ENCODE results near the gene MSL2.
A peak's percentile ranks its signal among the peaks of the same experiment; 100 is the strongest.

The MSL2 gene

DNA sequence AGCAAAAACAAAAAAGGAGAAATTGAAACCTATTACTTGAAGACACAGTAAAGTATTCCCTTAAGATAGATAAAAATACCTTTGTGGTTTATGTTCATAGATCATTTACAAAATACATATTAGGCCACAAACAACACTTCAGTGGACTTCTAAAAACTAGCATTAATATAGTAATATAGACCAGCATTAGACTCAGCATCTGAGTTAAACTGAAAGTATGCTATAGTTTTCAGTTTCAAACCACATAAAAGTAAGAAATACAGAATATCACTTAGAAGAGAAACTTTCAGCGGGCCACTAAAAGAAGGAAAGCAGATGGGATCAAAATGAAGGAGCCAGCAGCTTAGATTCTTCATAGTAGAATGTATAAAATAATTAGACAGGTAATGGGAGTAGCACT lies 86.6 kb downstream of the MSL2 start:
- no peak overlapping the region for H3K4me3 ChIP-seq (ENCODE audit: low read length)
- DNase-seq (ENCODE audit: low read depth, low spot score), result no peak

DNA sequence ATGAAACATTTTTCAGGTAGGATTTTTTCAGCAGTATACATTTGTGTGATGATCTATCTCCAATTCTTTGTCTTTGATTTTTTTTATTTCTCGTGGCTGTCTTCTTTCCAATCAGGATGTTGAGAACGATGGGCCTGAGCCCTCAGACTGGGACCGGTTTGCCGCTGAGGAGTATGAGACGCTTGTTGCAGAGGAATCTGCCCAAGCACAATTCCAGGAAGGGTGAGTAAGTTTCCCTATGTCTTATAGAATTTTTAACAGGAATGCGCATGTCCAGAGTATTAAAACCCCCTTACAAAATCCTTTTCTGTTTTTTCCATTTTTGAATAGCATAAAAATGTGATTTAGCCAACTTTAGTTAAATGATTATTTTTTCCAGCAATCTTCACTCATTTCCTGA lies 90.0 kb downstream of the MSL2 start:
- no peak overlapping the region for H3K4me3 ChIP-seq (ENCODE audit: low read length)
- no peak for DNase-seq (ENCODE audit: low read depth, low spot score)

DNA sequence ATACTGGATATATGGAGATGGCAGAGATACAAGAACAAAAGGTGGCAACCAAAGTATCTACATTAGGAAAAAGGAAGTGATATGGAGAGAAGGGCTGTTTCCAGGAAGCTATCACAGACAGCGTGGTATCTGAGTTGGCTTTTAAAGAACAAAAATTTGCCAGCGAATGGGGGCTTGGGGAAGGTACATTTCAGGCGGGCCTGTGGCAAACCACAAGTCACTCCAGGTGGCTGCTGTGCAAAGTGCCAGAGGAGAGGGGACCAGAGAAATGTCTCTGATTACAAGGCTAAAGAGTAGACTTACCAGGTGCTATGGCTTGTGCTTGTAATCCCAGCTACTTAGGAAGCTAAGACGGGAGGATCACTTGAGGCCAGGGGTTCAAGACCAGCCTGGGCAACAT lies 91.1 kb downstream of the MSL2 start:
- peak; percentile 88 for DNase-seq (ENCODE audit: low read depth, low spot score)

More for the DNA sequence above, 91.1 kb downstream of the MSL2 start:
- H3K4me3 ChIP-seq (ENCODE audit: low read length), result no peak overlapping the region
